SW 1271 (cell line): ENCODE measurements around the gene RAI1.
A peak's percentile ranks its signal among the peaks of the same experiment; 100 is the strongest.
"Not testable (repeated sequence)": the region's sequence is repeated elsewhere in the genome, so short reads cannot be mapped to it uniquely, and the experiment has no call there.

Source experiments
- DNase-seq, 2 experiments: peaks; one replicate each; lab custom pipeline; 2025; lab: John Stamatoyannopoulos, UW

RAI1 gene

DNA sequence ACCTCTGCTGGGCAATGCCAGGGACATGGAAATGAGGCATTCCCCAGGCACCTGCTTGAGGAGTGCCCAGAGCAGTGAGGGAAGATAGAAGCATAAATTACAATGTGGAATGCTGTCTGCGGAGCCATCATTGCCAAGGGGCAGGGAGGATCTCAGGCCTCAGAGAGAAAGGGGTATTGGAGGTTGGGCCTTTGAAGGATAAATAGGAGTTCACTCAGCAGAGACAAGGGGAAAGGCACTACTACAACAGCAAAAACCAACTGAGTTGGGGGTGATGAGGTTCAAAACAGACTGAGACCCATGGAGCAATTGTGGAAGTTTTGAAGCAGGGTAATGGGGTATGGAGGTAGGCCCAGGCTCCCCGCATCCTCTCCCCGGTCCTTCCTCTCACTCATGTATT is 122.7 kb downstream of the RAI1 start:
- DNase-seq: no peak

DNA sequence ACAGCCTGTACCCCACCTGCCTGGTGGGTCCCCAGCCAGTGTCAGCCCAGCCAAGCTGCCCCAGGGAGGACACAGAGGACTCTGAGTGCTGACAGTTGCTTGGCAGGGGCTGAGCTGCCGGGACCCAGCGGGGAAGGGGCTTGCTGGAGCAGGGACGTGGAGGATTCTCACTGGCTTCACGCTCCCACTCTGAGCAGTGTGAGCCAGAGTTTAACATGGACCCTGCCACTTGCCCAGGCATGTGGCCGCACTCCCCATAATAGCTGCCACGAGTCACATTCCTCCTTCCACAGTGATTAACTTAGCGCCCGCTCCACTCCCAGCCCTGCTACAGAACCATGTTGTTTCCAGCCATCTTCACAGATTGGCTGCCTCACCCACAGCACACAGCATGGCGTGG is 124.3 kb downstream of the RAI1 start:
- DNase-seq: no peak

DNA sequence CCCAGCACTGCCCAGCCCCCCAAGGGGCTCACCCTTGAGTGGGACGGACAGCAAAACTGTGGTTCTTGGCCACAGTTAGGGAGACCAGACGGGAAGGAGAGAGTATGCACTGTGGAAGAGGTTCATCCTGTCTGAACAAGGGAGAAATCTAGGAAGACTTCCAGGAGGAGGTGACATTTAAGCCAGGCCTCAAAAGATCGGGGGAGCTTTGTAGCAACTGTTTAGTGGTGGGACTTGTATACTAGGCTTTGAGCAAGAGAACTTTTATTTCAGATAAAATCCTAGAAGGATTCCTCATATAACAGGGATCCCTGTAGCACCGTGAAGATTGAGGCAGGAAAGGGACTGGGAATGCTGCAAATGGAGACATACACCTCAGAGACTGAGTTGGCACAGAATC is 124.8 kb downstream of the RAI1 start:
- no peak for DNase-seq

DNA sequence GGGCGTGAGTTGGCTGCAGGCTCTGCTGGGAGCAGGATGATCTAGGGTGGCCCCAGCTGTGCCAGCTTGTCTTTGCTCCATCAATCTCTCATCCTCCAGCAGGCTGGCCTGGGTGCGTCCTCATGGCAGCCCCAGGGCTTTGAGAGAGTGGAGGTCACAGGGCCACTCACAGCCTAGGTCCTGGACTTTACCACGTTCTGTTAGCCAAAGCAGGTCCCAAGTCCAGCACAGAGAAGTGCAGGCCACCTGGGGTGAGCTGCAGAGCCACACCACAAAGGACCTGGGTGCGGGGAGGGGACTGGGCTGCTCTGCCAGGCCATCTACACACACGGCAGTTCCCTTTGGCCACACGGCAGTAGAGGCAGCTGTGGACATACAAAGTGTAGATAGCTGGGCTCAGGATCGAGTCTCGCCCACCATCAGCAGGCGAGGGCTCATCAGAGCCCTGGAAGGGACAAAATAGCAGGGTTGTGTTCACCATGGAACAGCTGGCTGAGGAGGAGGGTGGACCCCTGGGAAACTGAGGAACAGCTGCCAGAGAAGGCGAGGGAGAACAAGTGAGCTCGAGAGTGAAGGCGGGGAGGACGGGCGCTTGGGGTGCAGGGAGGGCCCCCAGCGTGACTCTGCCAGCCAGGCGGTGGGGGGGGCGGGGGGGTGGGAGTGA is 125.5 kb downstream of the RAI1 start:
- DNase-seq: no peak

DNA sequence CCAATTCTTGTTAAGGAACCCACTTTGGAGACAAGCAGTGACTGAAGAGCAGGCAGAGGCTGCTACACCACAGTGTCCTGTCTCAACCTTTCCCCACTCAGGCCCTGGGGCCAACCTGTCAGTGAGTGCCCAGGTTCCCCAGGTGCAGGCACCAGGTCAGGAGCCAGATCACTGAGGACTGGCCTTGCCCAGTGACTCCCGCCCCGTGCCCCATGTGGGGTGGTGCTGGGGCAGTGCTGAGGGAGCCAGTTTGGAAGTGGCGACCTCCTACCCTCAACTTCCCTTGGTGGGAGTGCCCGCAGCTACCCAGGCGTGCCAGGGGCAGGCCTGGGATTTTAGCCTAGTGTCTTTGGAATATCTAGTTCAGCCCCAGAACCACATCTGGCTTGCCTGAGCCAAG is 126.2 kb downstream of the RAI1 start:
- no peak for DNase-seq

DNA sequence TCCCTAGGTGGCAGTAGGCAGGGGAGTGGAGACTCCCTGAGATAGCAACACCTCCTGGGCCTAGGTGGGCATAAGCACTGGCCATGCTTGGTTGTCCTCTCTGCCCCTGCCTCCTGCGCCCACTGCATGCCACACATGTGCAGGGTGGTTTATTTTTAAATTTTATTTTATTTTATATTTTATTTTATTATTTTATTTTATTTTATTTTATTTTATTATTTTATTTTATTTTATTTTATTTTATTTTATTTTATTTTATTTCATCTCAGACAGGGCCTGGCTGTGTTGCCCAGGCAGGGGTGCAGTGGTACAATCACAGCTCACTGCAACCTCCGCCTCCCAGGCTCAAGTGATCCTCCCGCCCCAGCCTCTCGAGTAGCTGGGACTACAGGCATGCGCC is 126.9 kb downstream of the RAI1 start:
- DNase-seq: not testable (repeated sequence)

DNA sequence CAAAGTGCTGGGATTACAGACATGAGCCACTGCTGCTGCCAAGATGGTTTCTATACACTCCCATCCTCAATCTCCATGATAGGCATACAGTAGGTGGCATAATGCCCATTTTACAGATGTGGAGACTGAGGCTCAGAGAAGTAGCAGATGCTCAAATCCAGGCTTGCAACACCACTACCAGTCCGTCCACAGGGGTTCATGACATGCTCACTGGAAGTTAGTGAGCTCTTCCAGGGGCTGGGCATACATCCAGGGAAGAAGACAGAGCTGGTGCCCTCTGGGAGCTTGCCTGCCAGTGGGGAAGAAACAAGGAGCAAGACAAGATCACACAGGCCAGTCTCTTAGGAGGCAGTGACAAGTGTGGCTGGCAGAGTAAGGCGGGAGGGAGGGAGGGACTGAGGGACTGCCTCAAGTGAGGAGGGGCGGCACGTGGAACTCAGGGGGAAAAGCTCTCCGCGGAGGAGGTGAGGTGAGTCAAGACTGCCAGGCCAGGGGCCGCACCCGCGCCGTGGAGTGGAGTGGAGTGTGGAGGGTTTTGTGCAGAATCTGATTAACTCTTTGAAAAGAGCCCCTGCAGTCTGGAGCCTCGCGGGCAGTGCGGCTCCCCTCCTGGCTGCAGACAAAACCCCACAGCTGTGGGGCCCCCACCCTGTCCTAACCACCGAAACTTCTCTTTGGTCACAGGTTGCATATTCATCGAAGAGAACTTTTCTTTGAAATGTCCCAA is 127.6 kb downstream of the RAI1 start:
- DNase-seq: no peak

DNA sequence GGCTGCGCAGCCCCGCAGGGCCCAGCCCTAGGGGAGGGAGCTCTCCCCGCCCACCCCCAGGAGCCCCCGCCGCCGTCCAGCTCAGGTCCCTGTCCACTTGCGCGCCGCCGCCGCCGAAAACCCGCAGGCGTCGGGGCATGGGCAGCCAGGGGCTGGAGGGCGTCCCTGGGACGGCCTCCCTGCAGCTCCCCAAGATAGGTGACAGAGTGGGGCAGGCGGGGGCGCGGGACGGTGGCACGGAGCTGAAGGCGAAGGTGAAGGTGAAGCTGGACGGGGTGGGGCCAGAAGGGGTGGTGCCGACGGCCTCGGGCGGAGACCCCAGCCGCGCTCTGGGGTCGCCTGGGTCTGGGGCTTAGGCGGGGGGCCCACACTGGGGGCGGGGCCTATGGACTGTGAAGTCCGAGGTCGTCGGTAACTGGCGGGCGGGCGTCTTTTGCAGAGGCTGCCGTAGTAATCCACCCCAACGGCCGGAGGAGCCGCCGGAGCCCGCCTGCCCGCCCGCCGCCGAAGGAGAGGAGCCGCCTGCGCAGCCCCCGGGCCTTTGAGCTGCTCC is 128.3 kb downstream of the RAI1 start:
- no peak for DNase-seq

DNA sequence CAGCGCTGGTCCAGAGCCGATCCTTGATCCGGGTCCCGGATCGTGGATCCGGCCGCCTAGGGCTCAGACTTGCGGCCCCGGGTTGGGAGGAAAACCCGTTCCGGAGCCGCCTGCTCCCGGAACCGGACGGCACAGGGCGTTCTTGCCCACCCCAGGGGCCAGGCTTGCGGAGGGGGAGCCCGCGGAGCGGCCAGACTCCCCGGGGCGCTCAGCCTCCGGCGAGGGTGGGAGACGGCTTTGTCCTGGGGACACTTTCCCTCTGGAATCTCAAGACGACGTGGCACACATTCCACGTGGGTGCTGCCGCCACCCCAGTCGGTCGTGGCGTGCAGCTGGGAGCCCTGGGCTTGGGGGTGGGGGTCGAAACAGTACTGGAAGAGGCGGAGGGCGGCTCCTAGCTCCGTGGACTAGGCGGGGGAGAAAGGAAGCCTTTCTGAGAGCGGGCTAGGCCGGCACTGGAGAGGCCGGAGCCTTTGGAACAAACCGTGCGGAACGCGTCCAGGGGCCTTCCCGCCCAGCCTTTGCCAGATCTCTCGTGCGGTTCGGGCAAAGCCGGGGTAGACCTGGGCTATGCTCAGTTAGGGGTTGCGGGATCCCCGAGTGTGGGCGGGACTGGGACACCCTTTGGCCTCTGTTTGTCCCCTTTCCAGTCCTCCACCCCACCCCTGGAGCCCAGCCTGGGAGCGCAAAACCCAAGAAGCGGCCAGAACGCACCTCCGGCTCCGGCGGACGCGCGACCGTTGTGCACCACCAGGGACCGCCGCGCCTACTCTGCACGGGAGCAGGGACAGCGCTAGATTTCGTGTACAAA is 129.0 kb downstream of the RAI1 start:
- no peak for DNase-seq

DNA sequence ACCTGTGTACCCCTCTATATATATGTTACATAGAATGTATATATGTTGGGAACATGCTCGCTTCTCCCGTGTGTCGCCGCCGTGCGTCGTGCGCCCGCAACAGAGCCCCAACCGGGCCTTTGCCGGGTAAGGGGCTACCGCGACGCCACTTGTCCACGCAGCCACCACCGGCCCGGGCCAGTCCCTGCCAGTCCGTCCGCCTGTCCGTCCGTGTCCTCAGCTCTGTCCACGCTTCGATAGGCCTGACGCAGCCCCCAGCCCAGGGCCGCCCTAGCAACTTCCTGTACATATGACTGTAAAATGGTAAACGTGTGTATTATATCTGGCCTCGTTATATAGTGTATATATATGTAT is 129.6 kb downstream of the RAI1 start:
- DNase-seq: no peak

DNA sequence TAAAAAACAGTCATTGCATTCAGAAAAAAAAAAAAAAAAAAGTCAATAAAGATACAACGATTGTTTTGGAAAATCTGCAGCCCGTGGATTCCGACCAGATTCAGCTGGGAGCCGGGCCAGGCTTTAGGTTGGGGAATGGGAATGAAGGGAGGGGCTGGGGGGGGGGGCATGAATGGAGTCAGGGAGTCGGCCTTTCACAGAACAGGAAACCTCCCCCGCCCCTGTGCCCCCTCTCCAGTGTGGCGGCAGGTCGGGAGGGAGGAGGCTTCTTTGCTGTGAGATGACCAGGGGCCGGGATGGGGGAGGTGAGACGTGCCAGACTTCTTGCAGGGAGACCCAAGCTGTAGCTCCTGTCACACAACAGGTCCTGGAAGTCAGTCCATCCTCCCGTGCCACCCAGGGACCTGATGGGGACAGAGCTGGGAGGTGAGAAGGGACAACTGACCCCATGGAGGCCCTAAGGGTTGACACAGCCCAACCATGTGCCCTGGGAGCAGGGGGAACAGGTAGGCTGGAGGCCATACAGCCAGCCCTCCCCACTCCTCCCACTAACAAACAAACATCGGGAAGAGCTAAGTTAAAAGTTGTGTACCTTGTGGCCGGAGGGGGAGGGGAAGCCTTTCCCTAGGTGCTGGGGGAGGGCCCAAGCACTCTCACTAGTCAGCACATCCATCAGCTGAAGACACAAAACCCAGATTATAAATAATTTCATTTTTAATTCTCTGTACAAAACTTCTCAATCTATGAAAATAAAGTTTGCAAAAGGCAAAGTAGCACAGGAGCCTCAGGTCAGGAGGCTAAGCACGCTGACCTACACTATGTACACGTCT is 130.3 kb downstream of the RAI1 start:
- DNase-seq: no peak

DNA sequence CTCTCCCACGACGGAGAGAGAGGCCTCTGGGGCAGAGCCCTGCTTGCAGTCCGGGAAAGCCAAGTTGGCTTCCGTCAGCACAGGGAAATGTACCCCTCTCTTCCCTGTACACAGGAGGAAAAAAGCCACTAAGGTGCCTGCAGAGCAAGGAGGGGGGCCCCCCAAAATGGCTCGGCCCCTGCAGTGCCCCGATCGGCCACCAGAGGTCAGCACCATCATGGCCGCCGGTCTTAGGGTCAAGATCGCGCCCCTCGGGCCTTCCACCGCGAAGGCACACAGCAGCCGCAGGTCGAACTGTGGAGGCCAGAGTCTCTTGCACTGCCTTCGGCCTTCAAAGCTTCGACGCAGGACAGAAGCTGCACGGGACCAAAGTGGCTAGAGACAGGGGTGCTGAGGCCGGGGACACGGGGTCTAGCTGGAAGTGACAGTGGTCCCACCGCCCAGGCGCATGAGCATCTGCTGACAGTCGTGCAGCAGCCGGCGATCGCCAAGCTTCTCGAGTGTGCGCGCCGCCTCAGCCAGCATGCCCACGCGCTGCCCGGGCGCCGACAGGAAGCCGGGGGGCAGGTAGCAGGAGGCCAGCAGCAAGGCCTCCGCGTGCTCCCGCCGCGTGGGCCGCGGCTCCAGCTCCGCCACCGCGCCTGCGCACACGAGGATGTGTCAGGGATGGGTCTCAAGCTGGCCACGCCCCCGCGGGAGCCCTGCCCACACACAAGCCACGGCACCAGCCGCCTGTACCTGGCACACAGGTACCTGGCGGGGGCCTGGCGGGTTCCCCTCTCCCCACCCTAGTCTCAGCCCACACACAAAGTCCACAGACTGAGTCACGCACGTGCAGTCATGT is 131.2 kb downstream of the RAI1 start:
- peak in 1 of 2 experiments; percentile 58 for DNase-seq

DNA sequence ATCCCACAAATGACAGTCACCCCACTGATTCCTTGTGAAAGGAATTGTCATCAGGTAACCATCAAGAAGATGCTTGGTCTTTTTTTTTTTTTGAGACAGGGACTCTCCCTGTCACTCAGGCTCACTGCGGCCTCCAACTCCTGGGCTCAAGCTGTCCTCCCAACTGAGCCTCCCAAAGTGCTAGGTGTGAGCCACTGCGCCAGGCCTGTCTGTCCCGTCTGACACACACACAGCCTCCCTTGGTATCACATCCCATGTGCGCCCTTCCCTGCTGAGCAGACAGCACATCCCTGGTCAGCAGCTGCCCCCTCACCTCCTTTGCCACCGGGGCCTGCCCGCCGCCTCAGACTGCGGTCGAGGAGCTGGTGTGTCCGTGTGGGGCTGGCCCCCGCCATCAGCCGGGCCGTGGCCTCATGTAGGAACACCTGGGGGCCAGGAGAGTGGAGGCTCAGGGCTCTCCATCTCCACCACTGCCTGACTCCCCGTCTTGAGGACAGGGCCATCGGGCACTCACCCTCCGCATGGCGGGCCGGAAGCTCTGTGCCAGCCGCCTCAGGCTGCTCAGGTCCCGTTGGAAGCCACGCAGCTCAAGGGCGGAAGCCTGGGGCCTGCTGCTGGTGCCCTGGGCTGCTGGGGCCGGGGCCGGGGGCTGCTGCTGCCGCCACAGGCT is 131.9 kb downstream of the RAI1 start:
- no peak for DNase-seq

DNA sequence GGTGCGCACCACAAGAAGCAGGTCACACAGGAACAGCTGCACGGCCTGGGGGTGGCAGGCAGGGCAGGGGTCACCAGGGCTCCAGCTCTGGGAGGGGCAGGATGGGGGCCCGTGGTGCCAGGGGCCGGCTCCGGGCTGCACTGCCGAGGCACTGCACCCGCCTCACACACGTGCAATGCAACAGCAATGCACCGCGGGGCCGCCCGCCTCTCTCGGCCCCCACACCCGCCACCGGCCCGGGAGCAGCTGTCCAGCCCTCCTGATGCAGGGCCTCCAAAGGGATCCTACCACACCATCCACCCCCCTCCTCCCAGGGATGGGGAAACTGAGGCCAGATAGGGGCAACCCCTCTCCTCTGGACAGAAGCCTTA is 132.5 kb downstream of the RAI1 start:
- no peak for DNase-seq

DNA sequence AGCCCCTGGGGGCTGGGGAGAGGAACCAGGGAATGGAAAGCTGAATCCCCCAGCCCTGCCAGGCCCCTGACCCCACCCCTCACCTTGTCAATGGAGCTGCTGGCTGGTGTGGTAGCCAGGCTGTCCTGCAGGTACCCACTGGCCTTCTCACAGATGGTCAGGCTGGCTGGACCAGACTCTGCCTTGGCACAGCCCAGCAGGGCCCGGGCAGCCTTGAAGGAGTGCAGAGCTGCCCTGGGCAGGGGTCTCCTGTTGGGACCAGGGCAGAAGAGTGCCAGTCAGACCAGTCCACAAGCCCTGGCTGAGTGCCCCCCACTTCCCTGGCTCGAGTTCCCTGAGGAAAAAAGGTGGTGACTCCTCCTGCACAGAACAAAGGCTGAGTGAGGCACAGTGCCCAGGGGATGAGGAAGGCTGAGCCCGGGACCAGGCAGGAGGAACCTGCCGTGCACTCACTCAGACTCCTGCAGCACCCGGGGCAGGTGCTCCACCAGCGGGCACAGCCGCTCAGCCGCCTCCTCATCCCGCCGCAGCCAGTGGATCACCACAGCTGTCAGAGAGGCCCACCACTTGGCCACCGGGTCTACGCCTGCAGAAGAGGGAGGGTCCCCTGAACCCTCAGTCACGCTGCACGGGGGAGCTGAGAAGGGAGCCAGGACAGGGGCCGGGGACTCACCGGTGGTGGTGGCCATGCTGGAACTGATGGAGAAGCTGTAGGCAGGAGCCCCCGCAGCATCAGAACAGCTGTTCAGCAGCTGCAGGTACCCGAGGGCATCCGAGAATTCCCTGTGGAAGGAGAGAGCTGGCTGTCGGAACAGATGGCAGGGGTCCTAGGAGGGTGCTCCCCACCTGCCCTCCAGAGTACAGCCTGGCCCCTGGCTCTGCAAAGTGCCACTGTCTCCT is 133.2 kb downstream of the RAI1 start:
- no peak for DNase-seq

DNA sequence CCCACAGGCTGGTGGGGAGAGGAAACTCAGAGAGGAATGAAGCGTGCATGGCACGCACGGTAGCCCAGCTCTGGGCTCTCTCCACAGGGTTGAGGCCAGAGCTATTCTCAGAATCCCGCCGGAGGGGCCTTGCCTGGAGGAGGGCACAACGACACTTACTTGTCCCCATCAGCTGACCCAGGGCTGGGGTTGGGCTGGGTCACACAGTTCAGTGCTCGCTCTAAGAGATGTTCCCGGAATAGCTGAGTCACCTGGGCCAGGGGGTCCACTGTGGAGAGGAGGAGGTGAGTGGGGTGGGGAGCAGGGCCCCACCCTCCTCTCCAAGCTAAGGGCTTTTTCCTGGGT is 133.8 kb downstream of the RAI1 start:
- no peak for DNase-seq

DNA sequence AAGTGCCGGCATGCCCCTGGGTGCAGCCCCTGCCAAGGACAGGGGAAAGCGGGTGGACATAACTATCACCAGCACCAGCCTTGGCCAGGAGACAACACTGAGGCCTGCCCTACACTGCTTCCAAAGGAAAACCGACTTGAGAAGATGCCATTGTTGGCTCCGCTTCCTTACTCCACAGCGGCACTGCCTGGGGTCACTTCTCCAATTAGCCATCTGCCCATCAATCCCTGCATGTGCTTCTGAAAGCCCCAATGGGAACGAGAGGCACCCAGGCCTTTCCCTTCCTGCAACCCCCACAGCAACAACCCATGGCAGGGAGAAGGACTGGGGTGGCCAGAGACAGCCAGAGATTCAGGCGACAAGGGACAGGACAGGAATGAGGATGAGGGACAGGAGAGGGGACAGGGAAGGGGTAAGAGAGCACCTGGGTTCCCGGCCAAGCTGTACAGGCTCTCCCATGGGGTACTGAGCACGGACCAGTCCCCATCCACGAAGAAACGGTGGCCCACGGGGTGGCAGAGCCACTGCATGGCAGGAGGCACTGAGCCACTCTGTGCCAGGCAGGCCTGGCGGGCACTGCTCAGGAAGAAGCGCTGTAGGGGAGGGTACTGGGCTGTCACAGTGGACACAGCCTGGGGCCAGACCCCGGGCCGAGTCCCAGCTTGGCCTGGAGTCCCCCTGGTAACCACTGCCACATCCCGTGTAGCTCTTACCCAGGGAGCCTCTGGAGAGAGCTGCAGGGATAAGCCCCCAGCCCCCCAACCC is 134.4 kb downstream of the RAI1 start:
- DNase-seq: no peak

DNA sequence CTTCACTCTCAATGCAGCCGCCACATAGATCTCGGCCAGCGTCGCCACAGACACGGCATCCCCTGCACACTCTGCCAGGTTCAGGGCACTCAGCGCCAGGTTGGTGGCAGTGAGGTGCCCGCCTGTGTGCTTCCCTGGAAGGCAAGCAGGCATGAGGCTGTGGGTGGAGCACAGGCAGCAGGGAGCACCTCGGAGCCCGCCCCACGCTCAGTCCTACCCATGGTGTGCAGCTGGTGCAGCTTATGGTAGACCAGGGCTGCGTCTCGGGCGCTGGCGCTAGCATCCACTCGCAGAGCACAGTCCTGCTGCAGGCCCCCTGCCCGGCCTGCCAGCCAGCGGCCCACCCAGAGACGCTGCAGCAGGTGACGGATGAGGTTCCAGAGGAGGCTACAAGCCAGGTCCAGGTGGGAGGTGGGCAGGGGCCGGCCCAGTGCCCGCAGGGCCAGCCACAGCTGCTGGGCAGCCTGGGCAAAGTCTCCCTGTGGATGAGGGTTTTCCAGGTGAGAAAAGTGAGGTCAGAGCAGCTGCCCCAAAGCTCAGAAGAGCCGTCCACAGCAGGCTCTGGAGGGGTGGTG is 135.1 kb downstream of the RAI1 start:
- no peak for DNase-seq
